Iris pigment epithelial cell (primary cell): ENCODE measurements around the gene OR2A7.
"Not testable (repeated sequence)": the region's sequence is repeated elsewhere in the genome, so short reads cannot be mapped to it uniquely, and the experiment has no call there.

Experiments
- DNase-seq: peaks from one replicate; pipeline ENCODE4 v3.0.0-alpha.2; 2011; ENCODE audit warnings: low read depth

Gene OR2A7

GRCh38 chr7:144252307-144252706 is 12.3 kb downstream of the OR2A7 start:
- not testable (repeated sequence) for DNase-seq

GRCh38 chr7:144247674-144248330 is 16.8 kb downstream of the OR2A7 start:
- DNase-seq: not testable (repeated sequence)

- DNase-seq: not testable (repeated sequence)
Observed at GRCh38 chr7:144246967-144247366, 17.6 kb downstream of the OR2A7 start.

GRCh38 chr7:144245372-144245771 is 19.2 kb downstream of the OR2A7 start:
- DNase-seq: not testable (repeated sequence)

- not testable (repeated sequence) for DNase-seq
Observed at GRCh38 chr7:144239365-144239764, 25.2 kb downstream of the OR2A7 start, which contains the start of gene OR2A42. Gene OR2A42 (minus strand): TSS chr7:144239605. CDS start chr7:144232843, 6,762 bp downstream.

- not testable (repeated sequence) for DNase-seq
Observed at GRCh38 chr7:144238530-144239082, 26.0 kb downstream of the OR2A7 start.

GRCh38 chr7:144233039-144233438 is 31.6 kb downstream of the OR2A7 start:
- not testable (repeated sequence) for DNase-seq

GRCh38 chr7:144231027-144231426 is 33.6 kb downstream of the OR2A7 start:
- not testable (repeated sequence) for DNase-seq

- not testable (repeated sequence) for DNase-seq
Observed at GRCh38 chr7:144228810-144229209, 35.8 kb downstream of the OR2A7 start.

GRCh38 chr7:144226866-144227265 is 37.7 kb downstream of the OR2A7 start:
- not testable (repeated sequence) for DNase-seq

- DNase-seq: not testable (repeated sequence)
Observed at GRCh38 chr7:144223675-144224074, 40.9 kb downstream of the OR2A7 start.

- DNase-seq: not testable (repeated sequence)
Observed at GRCh38 chr7:144220531-144220930, 44.1 kb downstream of the OR2A7 start.

- not testable (repeated sequence) for DNase-seq
Observed at GRCh38 chr7:144219149-144219548, 45.4 kb downstream of the OR2A7 start.

- DNase-seq: not testable (repeated sequence)
Observed at GRCh38 chr7:144218581-144218980, 46.0 kb downstream of the OR2A7 start.

- not testable (repeated sequence) for DNase-seq
Observed at GRCh38 chr7:144217200-144217599, 47.4 kb downstream of the OR2A7 start.
